Middle frontal gyrus (tissue), 1 donor: Measurements from ENCODE around the gene CCS.
"Not testable (repeated sequence)": the region's sequence is repeated elsewhere in the genome, so short reads cannot be mapped to it uniquely, and the experiment has no call there.

Experiments used
- DNase-seq: peaks from one replicate; pipeline ENCODE4 v3.0.0-alpha.2; 2015; ENCODE audit warnings: low spot score; ENCODE audit errors: extremely low spot score

Gene CCS

GRCh38 chr11:66589996-66590675 lies 2.8 kb upstream of the CCS start:
- no peak for DNase-seq

GRCh38 chr11:66591175-66591574 lies 1.8 kb upstream of the CCS start:
- DNase-seq, result no peak

- DNase-seq, result no peak
These were observed 284 bp downstream of the CCS start for GRCh38 chr11:66593303-66593635.

DNA sequence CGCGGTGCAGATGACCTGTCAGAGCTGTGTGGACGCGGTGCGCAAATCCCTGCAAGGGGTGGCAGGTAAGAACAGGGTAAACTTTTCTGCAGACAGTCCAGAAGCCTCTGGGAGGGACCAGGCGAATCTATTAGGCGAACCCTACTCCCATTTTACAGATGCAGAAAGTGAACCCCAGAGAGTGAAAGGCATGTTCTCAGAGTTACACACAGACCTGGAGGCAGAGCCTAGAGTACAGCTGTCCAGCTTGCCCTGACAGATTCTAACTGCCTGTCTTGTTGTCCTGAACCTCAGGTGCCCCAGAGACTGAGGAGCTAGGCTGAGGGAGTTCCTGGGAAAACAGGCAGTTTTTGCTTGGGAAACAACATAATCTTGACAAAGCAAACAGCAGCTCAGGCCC lies 665 bp downstream of the CCS start:
- DNase-seq, result no peak

DNA sequence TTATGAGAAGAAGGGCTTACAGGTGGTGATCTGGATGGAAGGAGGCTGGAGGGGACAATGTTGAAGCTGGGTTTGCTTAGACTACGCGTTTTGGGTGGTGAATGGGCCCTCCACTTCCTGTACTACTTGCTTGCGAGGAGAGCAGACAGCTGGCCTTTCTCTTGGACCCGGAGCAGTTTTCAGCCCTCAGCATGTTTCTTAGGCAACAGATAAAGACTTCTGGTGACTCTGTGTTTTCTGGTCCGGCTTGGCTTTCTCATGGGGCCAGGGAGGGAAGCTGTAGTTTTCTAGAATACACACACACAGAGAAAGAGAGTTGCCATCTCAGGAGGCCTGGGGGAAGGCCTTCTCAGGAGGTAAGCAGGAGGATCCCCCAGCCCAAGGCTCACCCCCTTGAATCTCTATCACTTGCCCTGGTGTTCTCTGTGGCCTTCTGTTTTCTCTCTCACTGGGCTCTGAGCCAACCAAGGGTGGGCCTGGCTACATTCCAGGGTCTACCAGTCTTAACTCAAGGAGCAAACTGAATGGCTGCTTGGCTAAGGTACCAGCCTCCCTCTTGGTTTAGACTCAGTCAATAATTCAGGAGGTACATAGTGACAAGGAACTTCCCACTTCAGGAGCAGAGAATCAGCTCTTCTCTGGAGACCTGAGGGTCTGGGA lies 2.4 kb downstream of the CCS start:
- DNase-seq, result no peak

DNA sequence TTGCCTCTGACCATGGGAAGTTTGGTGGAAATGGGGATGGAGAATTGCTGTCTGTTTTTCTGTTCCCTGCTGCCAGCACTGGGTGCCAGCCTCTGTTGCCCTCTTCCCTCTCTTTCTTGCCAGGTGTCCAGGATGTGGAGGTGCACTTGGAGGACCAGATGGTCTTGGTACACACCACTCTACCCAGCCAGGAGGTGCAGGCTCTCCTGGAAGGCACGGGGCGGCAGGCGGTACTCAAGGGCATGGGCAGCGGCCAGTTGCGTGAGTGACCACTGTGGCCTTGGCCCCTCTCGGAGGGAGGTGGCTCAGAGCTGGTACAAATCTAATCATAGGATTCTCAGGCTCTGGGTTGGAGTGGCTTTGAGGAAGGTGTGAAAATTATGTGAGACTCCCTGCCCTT lies 6.0 kb downstream of the CCS start:
- no peak for DNase-seq

GRCh38 chr11:66600219-66600618 lies 7.2 kb downstream of the CCS start:
- DNase-seq, result no peak

GRCh38 chr11:66600631-66601233 lies 7.7 kb downstream of the CCS start:
- DNase-seq, result no peak

DNA sequence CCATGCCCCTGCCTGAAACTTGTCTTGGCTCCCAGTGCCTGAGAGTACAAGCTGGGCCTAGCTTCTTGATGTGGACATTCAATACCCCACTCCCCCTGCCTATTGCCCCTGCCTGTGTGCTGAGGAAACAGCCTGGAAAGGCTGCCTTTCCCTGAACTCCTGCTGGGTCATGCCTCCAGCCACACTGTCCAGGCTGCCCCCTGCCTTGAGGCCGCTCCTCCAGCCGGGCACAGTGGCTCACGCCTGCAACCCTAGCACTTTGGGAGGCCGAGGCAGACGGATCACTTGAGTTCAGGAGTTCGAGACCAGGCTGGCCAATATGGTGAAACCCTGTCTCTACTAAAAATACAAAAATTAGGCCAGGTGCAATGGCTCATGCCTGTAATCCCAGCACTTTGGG lies 10.1 kb downstream of the CCS start:
- no peak for DNase-seq

- no peak for DNase-seq
These were observed 11.2 kb downstream of the CCS start for GRCh38 chr11:66604155-66604554.

DNA sequence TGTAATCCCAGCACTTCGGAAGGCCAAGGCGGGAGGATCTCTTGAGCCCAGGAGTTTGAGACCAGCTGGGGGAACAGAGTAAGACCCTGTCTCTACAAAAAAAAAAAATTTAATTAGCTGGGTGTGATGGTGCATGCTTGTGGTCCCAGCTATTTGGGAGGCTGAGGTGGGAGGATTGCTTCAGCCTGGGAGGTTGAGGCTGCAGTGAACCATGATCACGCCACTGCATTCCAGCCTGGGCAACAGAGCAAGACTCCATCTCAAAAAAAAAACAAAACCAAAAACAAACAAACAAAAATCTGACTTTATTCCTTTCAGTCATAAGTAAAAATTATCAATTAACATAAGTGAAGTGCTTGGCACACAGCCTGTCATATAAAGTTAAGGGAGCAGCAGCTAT lies 13.6 kb downstream of the CCS start:
- not testable (repeated sequence) for DNase-seq

- DNase-seq, result no peak
These were observed 14.3 kb downstream of the CCS start for GRCh38 chr11:66607126-66607834.

DNA sequence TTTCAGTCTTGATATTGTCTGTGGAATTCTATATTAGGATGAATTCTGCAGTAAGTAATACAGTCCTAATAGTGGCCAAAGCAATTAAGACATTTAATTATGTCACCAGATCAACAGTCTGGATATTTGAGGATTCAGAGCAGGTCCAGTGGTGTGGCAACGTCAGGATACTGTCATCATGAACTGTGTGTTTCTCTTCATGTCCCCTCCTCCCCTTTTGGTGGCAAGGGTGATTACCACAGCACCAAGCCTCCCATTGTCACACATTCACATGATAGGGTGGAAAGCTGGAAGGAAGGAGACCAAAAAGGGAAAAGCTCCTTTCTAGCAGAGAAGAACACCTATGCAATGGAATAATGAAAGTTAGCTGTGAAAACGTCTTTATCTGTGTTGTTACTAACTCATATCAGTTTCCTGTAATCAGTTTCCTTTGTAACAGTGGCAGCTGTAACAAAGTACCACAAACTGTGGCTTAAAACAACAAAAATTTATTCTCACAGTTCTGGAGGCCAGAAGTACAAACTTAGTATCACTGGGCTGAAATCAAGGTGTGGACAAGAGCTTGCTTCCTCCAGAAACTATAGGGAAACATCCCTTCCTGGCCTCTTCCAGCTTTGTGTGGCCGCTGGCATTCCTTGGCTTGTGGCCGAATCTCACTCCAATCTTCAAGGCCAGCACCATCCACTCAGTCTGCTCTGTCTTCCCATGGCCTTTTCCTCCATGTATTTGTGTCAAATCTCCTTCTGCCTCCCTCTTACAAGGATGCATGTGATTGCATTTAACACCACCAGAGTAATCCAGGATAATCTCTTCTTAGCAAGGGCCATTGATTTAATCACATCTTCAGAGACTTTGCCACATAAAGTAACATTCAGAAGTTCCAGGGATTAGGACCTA lies 17.0 kb downstream of the CCS start:
- no peak for DNase-seq

DNA sequence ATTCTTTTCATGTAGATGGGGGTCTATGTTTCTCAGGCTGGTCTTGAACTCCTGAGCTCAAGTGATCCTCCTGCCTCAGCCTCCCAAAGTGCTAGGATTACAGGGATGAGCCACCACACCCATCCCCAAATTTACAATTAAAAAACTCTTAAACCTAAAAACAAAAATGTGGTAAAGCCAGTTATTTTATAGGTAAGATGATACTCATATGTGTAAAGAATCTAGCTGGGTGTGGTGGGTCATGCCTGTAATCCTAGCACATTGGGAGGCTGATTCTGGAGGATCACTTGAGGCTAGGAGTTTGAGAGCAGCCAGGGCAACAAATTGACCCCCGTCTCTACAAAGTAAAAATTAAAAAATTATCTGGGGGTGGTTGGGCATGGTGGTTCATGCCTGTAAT lies 19.5 kb downstream of the CCS start:
- DNase-seq, result no peak

GRCh38 chr11:66614073-66614472 lies 21.1 kb downstream of the CCS start:
- no peak for DNase-seq

- DNase-seq, result peak; percentile 98
These were observed 23.6 kb downstream of the CCS start, which contains the start of gene RBM14 for GRCh38 chr11:66616379-66617154. TSS of gene RBM14 (plus strand) at chr11:66616630. CDS start at chr11:66616721, 91 bp downstream.

GRCh38 chr11:66617155-66617834 lies 24.3 kb downstream of the CCS start:
- DNase-seq, result no peak

GRCh38 chr11:66619080-66619554 lies 26.1 kb downstream of the CCS start:
- DNase-seq, result no peak

DNA sequence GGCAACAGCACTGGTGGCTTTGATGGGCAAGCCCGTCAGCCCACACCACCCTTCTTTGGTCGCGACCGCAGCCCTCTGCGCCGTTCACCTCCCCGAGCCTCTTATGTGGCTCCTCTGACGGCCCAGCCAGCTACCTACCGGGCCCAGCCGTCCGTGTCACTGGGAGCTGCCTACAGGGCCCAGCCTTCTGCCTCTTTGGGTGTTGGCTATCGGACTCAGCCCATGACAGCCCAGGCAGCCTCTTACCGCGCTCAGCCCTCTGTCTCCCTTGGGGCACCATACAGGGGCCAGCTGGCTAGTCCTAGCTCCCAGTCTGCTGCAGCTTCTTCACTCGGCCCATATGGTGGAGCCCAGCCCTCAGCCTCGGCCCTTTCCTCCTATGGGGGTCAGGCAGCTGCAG lies 31.5 kb downstream of the CCS start:
- no peak for DNase-seq
